Measurements from ENCODE around the gene BABAM1.

DNA sequence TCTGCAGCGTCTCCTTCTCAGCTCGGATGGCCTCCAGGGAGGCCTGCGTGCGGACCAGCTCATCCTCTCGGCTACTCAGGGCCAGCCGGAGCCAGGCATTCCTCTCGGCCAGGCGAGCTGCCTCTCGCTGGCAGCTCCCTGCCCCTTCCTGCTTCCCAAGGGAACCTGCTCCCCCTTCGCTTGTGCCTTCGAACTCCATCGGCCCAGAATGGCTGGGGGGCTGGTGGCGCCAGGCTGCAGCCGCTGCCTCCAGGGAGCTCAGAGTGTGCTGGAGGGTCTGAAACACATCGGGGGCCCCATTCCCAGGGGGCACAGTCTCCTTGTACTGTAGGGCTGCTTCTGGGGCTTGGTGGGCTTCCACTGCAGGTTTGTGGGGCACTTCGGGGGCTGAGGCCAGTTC lies 4.7 kb upstream of the BABAM1 start:
- no peak for TF ChIP-seq ZSCAN29 (IDR thresholded peaks at IDR 0.05)
- TF ChIP-seq SMAD3 (CRISPR knock-in tag; conservative IDR thresholded peaks at IDR 0.05): no peak
- no peak for TF ChIP-seq ARID3A (IDR thresholded peaks at IDR 0.05; ENCODE audit: borderline replicate concordance, low read depth, low read length)
- TF ChIP-seq, protein P1, sequence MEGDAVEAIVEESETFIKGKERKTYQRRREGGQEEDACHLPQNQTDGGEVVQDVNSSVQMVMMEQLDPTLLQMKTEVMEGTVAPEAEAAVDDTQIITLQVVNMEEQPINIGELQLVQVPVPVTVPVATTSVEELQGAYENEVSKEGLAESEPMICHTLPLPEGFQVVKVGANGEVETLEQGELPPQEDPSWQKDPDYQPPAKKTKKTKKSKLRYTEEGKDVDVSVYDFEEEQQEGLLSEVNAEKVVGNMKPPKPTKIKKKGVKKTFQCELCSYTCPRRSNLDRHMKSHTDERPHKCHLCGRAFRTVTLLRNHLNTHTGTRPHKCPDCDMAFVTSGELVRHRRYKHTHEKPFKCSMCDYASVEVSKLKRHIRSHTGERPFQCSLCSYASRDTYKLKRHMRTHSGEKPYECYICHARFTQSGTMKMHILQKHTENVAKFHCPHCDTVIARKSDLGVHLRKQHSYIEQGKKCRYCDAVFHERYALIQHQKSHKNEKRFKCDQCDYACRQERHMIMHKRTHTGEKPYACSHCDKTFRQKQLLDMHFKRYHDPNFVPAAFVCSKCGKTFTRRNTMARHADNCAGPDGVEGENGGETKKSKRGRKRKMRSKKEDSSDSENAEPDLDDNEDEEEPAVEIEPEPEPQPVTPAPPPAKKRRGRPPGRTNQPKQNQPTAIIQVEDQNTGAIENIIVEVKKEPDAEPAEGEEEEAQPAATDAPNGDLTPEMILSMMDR (IDR thresholded peaks at IDR 0.05 in 2 of 3, conservative IDR thresholded peaks at IDR 0.05 in 1 of 3; ENCODE audit: insufficient read depth in 2 of 3, low read depth in 1 of 3, low read length in 3 of 3): no peak
- TF ChIP-seq FIP1L1 (IDR thresholded peaks at IDR 0.05; ENCODE audit: low read depth, low read length, poor library complexity, severe bottlenecking): no peak
- TF ChIP-seq ZNF354B (CRISPR knock-in tag; IDR thresholded peaks at IDR 0.05): no peak

All from K562 (cell line).